Sigmoid colon (tissue), 4 donors: Measurements from ENCODE around the gene GNG13.

ENCODE experiments used
- EP300 ChIP-seq, 4 donors: sonication (generic); formaldehyde crosslinking; IDR thresholded peaks; one replicate each; pipeline ENCODE4 v1.6.1; 2017; ENCODE audit warnings: antibody characterized with exemption in 4 of 4
- POLR2AphosphoS5 ChIP-seq, 4 donors: sonication (generic); formaldehyde crosslinking; IDR thresholded peaks; one replicate each; pipeline ENCODE4 v1.6.1; 2017; ENCODE audit warnings: antibody characterized with exemption in 4 of 4

GRCh38 chr16:766820-767640 lies 33.5 kb downstream of the GNG13 start:
- TF ChIP-seq POLR2AphosphoS5 (IDR thresholded peaks at IDR 0.05) = no peak
- TF ChIP-seq EP300 (IDR thresholded peaks at IDR 0.05) = no peak
